ENCODE data around the gene OR6C70.

- TF ChIP-seq, protein P1, sequence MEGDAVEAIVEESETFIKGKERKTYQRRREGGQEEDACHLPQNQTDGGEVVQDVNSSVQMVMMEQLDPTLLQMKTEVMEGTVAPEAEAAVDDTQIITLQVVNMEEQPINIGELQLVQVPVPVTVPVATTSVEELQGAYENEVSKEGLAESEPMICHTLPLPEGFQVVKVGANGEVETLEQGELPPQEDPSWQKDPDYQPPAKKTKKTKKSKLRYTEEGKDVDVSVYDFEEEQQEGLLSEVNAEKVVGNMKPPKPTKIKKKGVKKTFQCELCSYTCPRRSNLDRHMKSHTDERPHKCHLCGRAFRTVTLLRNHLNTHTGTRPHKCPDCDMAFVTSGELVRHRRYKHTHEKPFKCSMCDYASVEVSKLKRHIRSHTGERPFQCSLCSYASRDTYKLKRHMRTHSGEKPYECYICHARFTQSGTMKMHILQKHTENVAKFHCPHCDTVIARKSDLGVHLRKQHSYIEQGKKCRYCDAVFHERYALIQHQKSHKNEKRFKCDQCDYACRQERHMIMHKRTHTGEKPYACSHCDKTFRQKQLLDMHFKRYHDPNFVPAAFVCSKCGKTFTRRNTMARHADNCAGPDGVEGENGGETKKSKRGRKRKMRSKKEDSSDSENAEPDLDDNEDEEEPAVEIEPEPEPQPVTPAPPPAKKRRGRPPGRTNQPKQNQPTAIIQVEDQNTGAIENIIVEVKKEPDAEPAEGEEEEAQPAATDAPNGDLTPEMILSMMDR (IDR thresholded peaks at IDR 0.05; ENCODE audit: low read length), result no peak
- no peak for TF ChIP-seq EZH2 (IDR thresholded peaks at IDR 0.05; ENCODE audit: borderline replicate concordance, low read length)
These were observed 46.5 kb upstream of the OR6C70 start for GRCh38 chr12:55516391-55516790.

All from OCI-LY1 (cell line).